WTC11 (cell line): ENCODE measurements around the gene GABRB1. TPM values are rescaled to one million over a fixed set of nuclear protein-coding genes. Genes with fewer than 3 reads are reported as not detected.

Source experiments
- ATAC-seq: fragments of 200-7000 bp; cut with Tn5 transposase; 2 replicates; pipeline ENCODE4 v1.10.0; 2021; ENCODE audit warnings: mild to moderate bottlenecking, moderate library complexity
- CTCF ChIA-PET: fragments of 300-600 bp; sonication (Branson Sonifier 250); formaldehyde crosslinking; loops from one replicate; lab custom pipeline; 2021; ENCODE audit warnings: antibody characterized with exemption; lab: Charles Lee
- POLR2A ChIA-PET: fragments of 350-600 bp; sonication (Branson Sonifier 250); formaldehyde crosslinking; loops from one replicate; lab custom pipeline; 2021; ENCODE audit warnings: antibody characterized with exemption; lab: Charles Lee
- DNase-seq: peaks from one replicate; pipeline ENCODE4 v3.0.0; 2021; ENCODE audit warnings: low spot score
- H3K27ac Mint-ChIP-seq: 2 replicates; pipeline ENCODE4 v1.8.0; 2021; ENCODE audit warnings: mixed read lengths
- H3K27me3 Mint-ChIP-seq: 2 replicates; pipeline ENCODE4 v1.8.0; 2021; ENCODE audit warnings: low read depth, mild to moderate bottlenecking, moderate library complexity, mixed read lengths
- H3K36me3 Mint-ChIP-seq: 2 replicates; pipeline ENCODE4 v1.8.0; 2021; ENCODE audit warnings: mixed read lengths
- H3K4me1 Mint-ChIP-seq: 2 replicates; pipeline ENCODE4 v1.8.0; 2022; ENCODE audit warnings: mixed read lengths
- H3K4me3 Mint-ChIP-seq: 2 replicates; pipeline ENCODE4 v1.8.0; 2021; ENCODE audit warnings: mild to moderate bottlenecking, moderate library complexity, mixed read lengths
- H3K9me3 Mint-ChIP-seq: 2 replicates; pipeline ENCODE4 v1.8.0; 2021; ENCODE audit warnings: mixed read lengths
- ATF2 ChIP-seq: sonication (generic); formaldehyde crosslinking; IDR thresholded peaks from 2 replicates; pipeline ENCODE4 v1.8.1; 2022; ENCODE audit warnings: low read depth, missing genetic modification reagents, borderline replicate concordance
- ATF6 ChIP-seq: sonication (generic); formaldehyde crosslinking; IDR thresholded peaks from 2 replicates; pipeline ENCODE4 v1.8.1; 2023; ENCODE audit warnings: mild to moderate bottlenecking, missing genetic modification reagents
- E2F4 ChIP-seq: sonication (generic); formaldehyde crosslinking; IDR thresholded peaks from 2 replicates; pipeline ENCODE4 v1.8.1; 2022; ENCODE audit warnings: low read depth, mild to moderate bottlenecking, moderate library complexity, missing genetic modification reagents, borderline replicate concordance
- E2F5 ChIP-seq: sonication (generic); formaldehyde crosslinking; IDR thresholded peaks from 2 replicates; pipeline ENCODE4 v1.8.1; 2022; ENCODE audit warnings: mild to moderate bottlenecking, moderate library complexity, missing genetic modification reagents
- EMX1 ChIP-seq: fragments of 250-450 bp; sonication (Bioruptor Pico); IDR thresholded peaks from 2 replicates; pipeline ENCODE4 v1.8.0; 2021; ENCODE audit warnings: mild to moderate bottlenecking
- ERG ChIP-seq: fragments of 250-450 bp; sonication (Bioruptor Pico); IDR thresholded peaks from 2 replicates; pipeline ENCODE4 v1.8.0; 2021; ENCODE audit warnings: mild to moderate bottlenecking
- FOXJ3 ChIP-seq: sonication (generic); formaldehyde crosslinking; IDR thresholded peaks from 2 replicates; pipeline ENCODE4 v1.9.0; 2021; ENCODE audit warnings: missing genetic modification reagents, mild to moderate bottlenecking, borderline replicate concordance
- GTF2I ChIP-seq: fragments of 250-450 bp; sonication (Bioruptor Pico); conservative IDR thresholded peaks from 2 replicates; pipeline ENCODE4 v1.4.0; 2021; ENCODE audit warnings: mild to moderate bottlenecking
- MYBL2 ChIP-seq: sonication (generic); formaldehyde crosslinking; IDR thresholded peaks from 2 replicates; pipeline ENCODE4 v1.8.1; 2023; ENCODE audit warnings: mild to moderate bottlenecking, moderate library complexity, missing genetic modification reagents
- STAT6 ChIP-seq: sonication (generic); formaldehyde crosslinking; conservative IDR thresholded peaks from 2 replicates; pipeline ENCODE4 v1.8.1; 2023; ENCODE audit warnings: mild to moderate bottlenecking, low read depth, missing genetic modification reagents, moderate library complexity
- ZNF121 ChIP-seq: sonication (generic); formaldehyde crosslinking; IDR thresholded peaks from 2 replicates; pipeline ENCODE4 v1.8.0; 2023; ENCODE audit warnings: missing genetic modification reagents
- ZNF396 ChIP-seq: fragments of 250-450 bp; sonication (Bioruptor Pico); IDR thresholded peaks from 2 replicates; pipeline ENCODE4 v1.8.0; 2021; ENCODE audit warnings: mild to moderate bottlenecking, moderate library complexity, borderline replicate concordance
- ZNF423 ChIP-seq: fragments of 250-450 bp; sonication (Bioruptor Pico); IDR thresholded peaks from 2 replicates; pipeline ENCODE4 v2.1.2; 2022; ENCODE audit warnings: mild to moderate bottlenecking, moderate library complexity
- ZNF425 ChIP-seq: fragments of 250-450 bp; sonication (Bioruptor Pico); conservative IDR thresholded peaks from 2 replicates; pipeline ENCODE4 v1.9.0; 2021; ENCODE audit warnings: mild to moderate bottlenecking
- ZNF532 ChIP-seq: fragments of 250-450 bp; sonication (Bioruptor Pico); IDR thresholded peaks from 2 replicates; pipeline ENCODE4 v1.9.0; 2021; ENCODE audit warnings: mild to moderate bottlenecking, borderline replicate concordance
- ZSCAN18 ChIP-seq: fragments of 250-450 bp; sonication (Bioruptor Pico); IDR thresholded peaks from 2 replicates; pipeline ENCODE4 v2.1.2; 2022; ENCODE audit warnings: mild to moderate bottlenecking, moderate library complexity
- total RNA-seq: library from RNA; stranded (reverse); gene quantifications from 3 replicates; pipeline ENCODE4 v1.2.3, GENCODE V29; 2021

The GABRB1 gene
- total RNA-seq, 1 experiment from 2014 or later: 0.66 TPM

GRCh38 chr4:47313384-47313783 is 282.0 kb downstream of the GABRB1 start:
- H3K4me1 Mint-ChIP-seq: 0 out of 2 replicates have a peak, but pooled peaks cover 7% of the 10 kb centered on the region
- H3K27me3 Mint-ChIP-seq: no peaks in the 10 kb centered on the region
- DNase-seq (no peak), ATAC-seq (no peak)
- POLR2A ChIA-PET: no interaction called here
- H3K4me3 Mint-ChIP-seq: no peak overlapping the region
- no peak overlapping the region for H3K27ac Mint-ChIP-seq
- H3K9me3 Mint-ChIP-seq: no peaks in the 10 kb centered on the region
- CTCF ChIA-PET: no interaction called here
- no peaks in the 10 kb centered on the region for H3K36me3 Mint-ChIP-seq
- no peak for TF ChIP-seq E2F5 (CRISPR knock-in tag)
- TF ChIP-seq ZNF423 (CRISPR knock-in tag): no peak
- no peak for TF ChIP-seq ZSCAN18 (CRISPR knock-in tag)
- no peak for TF ChIP-seq STAT6 (CRISPR knock-in tag)
- no peak for TF ChIP-seq ZNF425 (CRISPR knock-in tag)
- no peak for TF ChIP-seq MYBL2 (CRISPR knock-in tag)
- no peak for TF ChIP-seq GTF2I (CRISPR knock-in tag)
- no peak for TF ChIP-seq EMX1
- no peak for TF ChIP-seq E2F4 (CRISPR knock-in tag)
- TF ChIP-seq, all 79 proteins: peak for 0

- Mint-ChIP-seq H3K27me3 (no peaks in the 10 kb centered on the region), H3K9me3 (no peaks in the 10 kb centered on the region), H3K36me3 (no peaks in the 10 kb centered on the region), H3K4me1 (peaks cover 9% of the 10 kb centered on the region), H3K27ac (no peak overlapping the region), H3K4me3 (no peak overlapping the region)
- ChIA-PET POLR2A (no interaction called here), CTCF (no interaction called here)
- no peak for DNase-seq
- no peak for ATAC-seq
- TF ChIP-seq ZNF121 (CRISPR knock-in tag) (no peak), ATF2 (CRISPR knock-in tag) (no peak), FOXJ3 (CRISPR knock-in tag) (no peak), ATF6 (no peak), ERG (CRISPR knock-in tag) (no peak), ZNF532 (CRISPR knock-in tag) (no peak), ZNF396 (no peak)
Measured at GRCh38 chr4:47315346-47315745, 284.0 kb downstream of the GABRB1 start.
